HCT116 (cell line): ENCODE data around the gene TCF12. TPM values are rescaled to one million over a fixed set of nuclear protein-coding genes. Genes with fewer than 3 reads are reported as not detected.

ENCODE experiments used
- ATAC-seq: fragments of 200-7000 bp; cut with Tn5 transposase; 2 replicates; pipeline ENCODE4 v1.9.1; 2020; ENCODE audit warnings: mild to moderate bottlenecking, moderate library complexity
- BruUV-seq: library from RNA; stranded (reverse); fragments of 400-500 nt; replicated peaks from 2 replicates; lab custom pipeline; 2021; lab: Mats Ljungman, UMichigan
- CTCF ChIA-PET: fragments of 300-600 bp; sonication (Branson Sonifier 250); formaldehyde crosslinking; loops from one replicate; lab custom pipeline; 2021; ENCODE audit warnings: antibody characterized with exemption; lab: Charles Lee
- POLR2A ChIA-PET: fragments of 300-600, 350-600 bp; sonication (Branson Sonifier 250); formaldehyde crosslinking; loops from one replicate; lab custom pipeline; 2021; ENCODE audit warnings: antibody characterized with exemption; lab: Charles Lee
- RAD21 ChIA-PET, 2 experiments: fragments of 300-600 bp; sonication (Branson Sonifier 250); formaldehyde crosslinking; loops; one replicate each; lab custom pipeline; 2023; ENCODE audit warnings: low total read pairs in 2 of 2; ENCODE audit not compliant: uncharacterized antibody in 2 of 2, unreplicated experiment in 2 of 2, low non-redundant PET in 1 of 2; lab: Charles Lee
- DNase-seq: peaks from one replicate; pipeline ENCODE4 v3.0.0-alpha.2; 2010; ENCODE audit warnings: low read depth, low spot score
- H2AFZ ChIP-seq: fragments of 200-600 bp; shearing (Covaris generic), sonication (generic); 2 replicates; pipeline ENCODE4 v1.6.1; 2017; ENCODE audit warnings: low read depth, mixed run types, mixed read lengths, antibody characterized with exemption, low read length; ENCODE audit not compliant: poor library complexity, severe bottlenecking
- H3K27ac ChIP-seq: 2 replicates; pipeline ENCODE4 v1.5.1; 2012; ENCODE audit warnings: low read depth, low read length
- H3K27me3 ChIP-seq: fragments of 200-600 bp; sonication (generic); 2 replicates; pipeline ENCODE4 v1.6.1; 2016; ENCODE audit warnings: mixed run types, low read length, mixed read lengths; ENCODE audit not compliant: insufficient read depth
- H3K36me3 ChIP-seq, 2 experiments: fragments of 200-500 bp in 1 of 2; fragments of 200-600 bp in 1 of 2; sonication (Bioruptor generic) in 1 of 2; sonication (generic) in 1 of 2; 2 replicates each; pipeline versions ENCODE4 v1.5.1 to v1.6.1; 2014 to 2016; ENCODE audit warnings: low read length in 2 of 2, inconsistent platforms in 1 of 2, mixed read lengths in 1 of 2, mixed run types in 1 of 2; ENCODE audit not compliant: insufficient read depth in 2 of 2, control insufficient read depth in 1 of 2
- H3K4me1 ChIP-seq, 2 experiments: fragments of 200-600 bp in 1 of 2; sonication (generic) in 1 of 2; 2 replicates each; pipeline versions ENCODE4 v1.5.1 to v1.6.1; 2012 to 2017; ENCODE audit warnings: low read length in 2 of 2, inconsistent platforms in 1 of 2, mild to moderate bottlenecking in 1 of 2, mixed read lengths in 1 of 2, mixed run types in 1 of 2, moderate library complexity in 1 of 2; ENCODE audit not compliant: insufficient read depth in 2 of 2, control insufficient read depth in 1 of 2
- H3K4me2 ChIP-seq: fragments of 200-600 bp; sonication (generic); 2 replicates; pipeline ENCODE4 v1.6.1; 2017; ENCODE audit warnings: mixed run types, low read length, mixed read lengths
- H3K4me3 ChIP-seq, 2 experiments: fragments of 200-600 bp in 1 of 2; sonication (generic) in 1 of 2; replicated peaks in 1 of 2; 2 replicates each; pipeline ENCODE4 v1.5.1; 2011 to 2016; ENCODE audit warnings: low read length in 2 of 2, control low read depth in 1 of 2, low read depth in 1 of 2, mild to moderate bottlenecking in 1 of 2, mixed read lengths in 1 of 2, mixed run types in 1 of 2
- H3K79me2 ChIP-seq: fragments of 200-600 bp; sonication (generic); 2 replicates; pipeline ENCODE4 v1.6.1; 2017; ENCODE audit warnings: mild to moderate bottlenecking, mixed run types, low read length, moderate library complexity, mixed read lengths; ENCODE audit not compliant: insufficient read depth
- H3K9ac ChIP-seq: fragments of 200-600 bp; sonication (generic); 2 replicates; pipeline ENCODE4 v1.6.1; 2016; ENCODE audit warnings: low read length, mixed read lengths
- H3K9me2 ChIP-seq: fragments of 200-600 bp; sonication (generic), shearing (Covaris generic); 2 replicates; pipeline ENCODE4 v1.6.1; 2017; ENCODE audit warnings: mixed run types, mild to moderate bottlenecking, moderate library complexity; ENCODE audit not compliant: insufficient read depth
- H3K9me3 ChIP-seq, 2 experiments: fragments of 200-500 bp in 1 of 2; fragments of 200-600 bp in 1 of 2; sonication (Bioruptor generic) in 1 of 2; sonication (generic) in 1 of 2; 2 replicates each; pipeline ENCODE4 v1.6.1; 2014 to 2017; ENCODE audit warnings: low read length in 2 of 2, mixed read lengths in 2 of 2, inconsistent platforms in 1 of 2, low read depth in 1 of 2, mild to moderate bottlenecking in 1 of 2, mixed run types in 1 of 2, moderate library complexity in 1 of 2; ENCODE audit not compliant: control insufficient read depth in 1 of 2, insufficient read depth in 1 of 2
- H4K20me1 ChIP-seq: fragments of 200-600 bp; sonication (generic), shearing (Covaris generic); 2 replicates; pipeline ENCODE4 v1.6.1; 2017; ENCODE audit warnings: mixed run types, mild to moderate bottlenecking, moderate library complexity; ENCODE audit not compliant: insufficient read depth
- CEBPB ChIP-seq: IDR thresholded peaks from 2 replicates; pipeline ENCODE4 v1.6.1; 2012; ENCODE audit warnings: low read depth
- CTCF ChIP-seq, 3 experiments: fragments of 200-600 bp in 1 of 3; sonication (generic) in 1 of 3; IDR thresholded peaks in 2 of 3; conservative IDR thresholded peaks in 1 of 3; 2 replicates each; pipeline ENCODE4 v1.5.1; 2012 to 2017; ENCODE audit warnings: low read depth in 2 of 3, low read length in 2 of 3, antibody characterized with exemption in 1 of 3, borderline replicate concordance in 1 of 3, control low read depth in 1 of 3, mild to moderate bottlenecking in 1 of 3, mixed read lengths in 1 of 3, mixed run types in 1 of 3, moderate library complexity in 1 of 3; ENCODE audit not compliant: insufficient read depth in 1 of 3
- EGR1 ChIP-seq: IDR thresholded peaks from 2 replicates; pipeline ENCODE4 v1.6.1; 2012; ENCODE audit warnings: low read depth
- ELF1 ChIP-seq: IDR thresholded peaks from 2 replicates; pipeline ENCODE4 v1.6.1; 2012; ENCODE audit warnings: low read depth, borderline replicate concordance
- EZH2 ChIP-seq: fragments of 200-600 bp; sonication (generic); IDR thresholded peaks from 2 replicates; pipeline ENCODE4 v1.6.1; 2017; ENCODE audit warnings: antibody characterized with exemption, mixed run types
- POLR2A ChIP-seq: IDR thresholded peaks from 2 replicates; pipeline ENCODE4 v1.7.0; 2011; ENCODE audit warnings: borderline replicate concordance; ENCODE audit not compliant: insufficient read depth, insufficient read length; ENCODE audit errors: extremely low read depth
- POLR2AphosphoS5 ChIP-seq: IDR thresholded peaks from 2 replicates; pipeline ENCODE4 v1.6.1; 2011; ENCODE audit warnings: mild to moderate bottlenecking, low read depth, low read length, moderate library complexity
- REST ChIP-seq: IDR thresholded peaks from 2 replicates; pipeline ENCODE4 v1.6.1; 2012; ENCODE audit warnings: low read depth
- SIN3A ChIP-seq: IDR thresholded peaks from 2 replicates; pipeline ENCODE4 v1.6.1; 2012; ENCODE audit warnings: low read depth
- SP1 ChIP-seq: IDR thresholded peaks from 2 replicates; pipeline ENCODE4 v1.6.1; 2012; ENCODE audit warnings: low read depth
- SRF ChIP-seq: IDR thresholded peaks from 2 replicates; pipeline ENCODE4 v1.6.1; 2012; ENCODE audit warnings: low read depth
- intact Hi-C: fragments of 100-400 bp; cut with micrococcal nuclease; formaldehyde crosslinking; loops from 2 replicates; pipeline ENCODE4 v1.10.0; 2022
- total RNA-seq: library from RNA; stranded (reverse); gene quantifications from one replicate; pipeline ENCODE4 v1.2.1, GENCODE V29; 2021; ENCODE audit not compliant: unreplicated experiment

Gene TCF12
- total RNA-seq, 1 experiment from 2014 or later = 71.6 TPM

GRCh38 chr15:57148262-57148661 is 229.8 kb downstream of the TCF12 start:
- Histone ChIP-seq H3K9ac (no peak overlapping the region), H3K4me1 (no peaks in the 10 kb centered on the region), H3K9me2 (no peaks in the 10 kb centered on the region), H3K36me3 (peaks cover 0 to 4% of the 10 kb centered on the region in 2 experiments; a peak in 1 of 4 replicates), H3K27ac (no peak overlapping the region), H3K4me3 (no peak overlapping the region), H2AFZ (no peak overlapping the region), H3K27me3 (no peaks in the 10 kb centered on the region), H4K20me1 (0 out of 2 replicates have a peak, but pooled peaks cover 5% of the 10 kb centered on the region), H3K9me3 (peaks cover 9 to 14% of the 10 kb centered on the region in 2 experiments; a peak in 3 of 4 replicates), H3K79me2 (no peaks in the 10 kb centered on the region), H3K4me2 (no peak overlapping the region)
- ChIA-PET POLR2A (no interaction called here), CTCF (interaction anchor here (2.3 to 3.4 kb wide), 4 partner anchors 12 to 380 kb away, joined by 11 to 37 read pairs (median 30); no protein-coding TSS in a partner anchor), RAD21 (no interaction called here)
- DNase-seq = no peak
- intact Hi-C loops = loop anchor here (5.0 kb wide), 1 partner anchor 379 kb away; no protein-coding TSS in a partner anchor
- BruUV-seq = no TSS peak
- no peak for TF ChIP-seq CTCF (IDR thresholded peaks at IDR 0.05 in 2 of 3, conservative IDR thresholded peaks at IDR 0.05 in 1 of 3; ENCODE audit: borderline replicate concordance in 1 of 3, insufficient read depth in 1 of 3, low read depth in 2 of 3, low read length in 2 of 3)
- no peak for TF ChIP-seq SRF
- no peak for TF ChIP-seq ELF1
- ATAC-seq = no peak

DNA sequence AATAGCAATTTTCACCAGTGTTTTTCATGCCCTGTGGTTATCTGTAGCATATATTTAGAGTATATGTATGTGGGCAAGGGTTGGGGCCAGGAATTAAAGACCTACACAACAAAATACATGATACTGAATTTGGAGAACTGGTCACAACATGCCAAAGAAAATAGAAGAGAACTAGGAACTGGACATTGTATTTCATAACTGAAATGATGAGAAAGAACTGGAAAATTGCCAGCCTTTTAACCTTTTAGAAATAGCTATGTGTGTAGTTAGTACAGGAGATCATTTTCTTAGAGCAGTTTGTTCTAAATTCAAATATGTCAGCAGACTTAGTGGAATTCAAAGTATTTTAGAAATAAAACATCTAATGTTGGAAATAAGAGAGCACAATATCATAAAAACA is 230.8 kb downstream of the TCF12 start:
- ChIA-PET RAD21 (no interaction called here), CTCF (no interaction called here), POLR2A (no interaction called here)
- H3K9me2 ChIP-seq = no peaks in the 10 kb centered on the region
- peaks cover 9 to 14% of the 10 kb centered on the region in 2 experiments; a peak in 3 of 4 replicates for H3K9me3 ChIP-seq
- no peaks in the 10 kb centered on the region for H3K79me2 ChIP-seq
- intact Hi-C loops = loop anchor here (5.0 kb wide), 1 partner anchor 378 kb away; no protein-coding TSS in a partner anchor
- ATAC-seq (no peak), DNase-seq (no peak)
- H2AFZ ChIP-seq = no peak overlapping the region
- H3K27me3 ChIP-seq = no peaks in the 10 kb centered on the region
- no peak overlapping the region for H3K9ac ChIP-seq
- H3K27ac ChIP-seq = no peak overlapping the region
- no peaks in the 10 kb centered on the region for H3K4me1 ChIP-seq
- peaks cover 0 to 4% of the 10 kb centered on the region in 2 experiments; a peak in 1 of 4 replicates for H3K36me3 ChIP-seq
- no peak overlapping the region for H3K4me3 ChIP-seq
- H4K20me1 ChIP-seq = 0 out of 2 replicates have a peak, but pooled peaks cover 5% of the 10 kb centered on the region
- H3K4me2 ChIP-seq = no peak overlapping the region
- BruUV-seq = no TSS peak
- no peak for TF ChIP-seq SP1
- TF ChIP-seq EGR1 = no peak
- TF ChIP-seq POLR2AphosphoS5 = no peak
- TF ChIP-seq CTCF (IDR thresholded peaks at IDR 0.05 in 2 of 3, conservative IDR thresholded peaks at IDR 0.05 in 1 of 3; ENCODE audit: borderline replicate concordance in 1 of 3, insufficient read depth in 1 of 3, low read depth in 2 of 3, low read length in 2 of 3) = no peak
- no peak for TF ChIP-seq SIN3A
- no peak for TF ChIP-seq REST
- no peak for TF ChIP-seq EZH2
- TF ChIP-seq CEBPB = no peak
- no peak for TF ChIP-seq POLR2A
- TF ChIP-seq ELF1 = no peak
- TF ChIP-seq SRF = no peak
